Hepatocyte (in vitro differentiated cells): ENCODE data around the gene SLC8A1. TPM values are rescaled to one million over a fixed set of nuclear protein-coding genes. Genes with fewer than 3 reads are reported as not detected.

ENCODE experiments used
- DNase-seq: peaks from one replicate; pipeline ENCODE4 v3.0.0-alpha.2; 2016; ENCODE audit warnings: low spot score
- H2AFZ ChIP-seq: fragments of 200-600 bp; sonication (generic); 2 replicates; pipeline ENCODE4 v1.6.0; 2016; ENCODE audit warnings: antibody characterized with exemption, mild to moderate bottlenecking
- H3K27ac ChIP-seq: fragments of 200-600 bp; sonication (generic); 2 replicates; pipeline ENCODE4 v1.5.1; 2016; ENCODE audit warnings: mild to moderate bottlenecking
- H3K27me3 ChIP-seq: fragments of 200-600 bp; sonication (generic); 2 replicates; pipeline ENCODE4 v1.6.1; 2016
- H3K36me3 ChIP-seq: fragments of 200-600 bp; sonication (generic); replicated peaks from 2 replicates; pipeline ENCODE4 v1.5.1; 2016; ENCODE audit warnings: low read depth; ENCODE audit not compliant: insufficient read depth
- H3K4me1 ChIP-seq: fragments of 200-600 bp; sonication (generic); 2 replicates; pipeline ENCODE4 v1.5.1; 2016; ENCODE audit warnings: mild to moderate bottlenecking, moderate library complexity; ENCODE audit not compliant: insufficient read depth
- H3K4me2 ChIP-seq: fragments of 200-600 bp; sonication (generic); 2 replicates; pipeline ENCODE4 v1.6.0; 2016
- H3K4me3 ChIP-seq: fragments of 200-600 bp; sonication (generic); 2 replicates; pipeline ENCODE4 v1.5.1; 2016; ENCODE audit warnings: mild to moderate bottlenecking
- H3K79me2 ChIP-seq: fragments of 200-600 bp; sonication (generic); 2 replicates; pipeline ENCODE4 v1.6.0; 2017; ENCODE audit warnings: mild to moderate bottlenecking
- H3K9me2 ChIP-seq: fragments of 200-600 bp; sonication (generic); replicated peaks from 2 replicates; pipeline ENCODE4 v1.6.0; 2017; ENCODE audit warnings: mild to moderate bottlenecking; ENCODE audit not compliant: insufficient read depth
- H3K9me3 ChIP-seq: fragments of 200-600 bp; sonication (generic); 2 replicates; pipeline ENCODE4 v1.5.1; 2016; ENCODE audit warnings: low read depth, mild to moderate bottlenecking
- H4K20me1 ChIP-seq: fragments of 200-600 bp; sonication (generic); 2 replicates; pipeline ENCODE4 v1.6.0; 2016; ENCODE audit warnings: mild to moderate bottlenecking; ENCODE audit not compliant: insufficient read depth, poor library complexity, severe bottlenecking
- EZH2 ChIP-seq: fragments of 200-600 bp; sonication (generic); IDR thresholded peaks from 2 replicates; pipeline ENCODE4 v1.6.1; 2016; ENCODE audit warnings: antibody characterized with exemption, mild to moderate bottlenecking, borderline replicate concordance
- EZH2phosphoT487 ChIP-seq: fragments of 200-600 bp; sonication (generic); IDR thresholded peaks from one replicate; pipeline ENCODE4 v1.6.1; 2018; ENCODE audit warnings: antibody characterized with exemption, mild to moderate bottlenecking, low read depth, moderate library complexity; ENCODE audit not compliant: unreplicated experiment, severe bottlenecking
- WGBS: methylation state at CpG from one replicate; pipeline ENCODE4 v1.1.6; 2016; ENCODE audit warnings: low lambda C conversion rate; ENCODE audit errors: missing lambda C conversion rate; 5-methylcytosine and 5-hydroxymethylcytosine counted together
- polyA plus RNA-seq: library from polyadenylated mRNA; unstranded; fragments of >200 nt; fragmentation: Nextera tagmentation; extraction: Ambion mirVana; gene quantifications from 2 replicates; pipeline ENCODE4 v1.2.1, GENCODE V29; 2016
- total RNA-seq: library from RNA; depleted of rRNA; stranded (reverse); fragments of >200 nt; gene quantifications from 2 replicates; pipeline ENCODE4 v1.2.3, GENCODE V29; 2014
- TF ChIP-seq, protein P1 (sequence below): fragments of 200-600 bp; sonication (generic); IDR thresholded peaks from 2 replicates; pipeline ENCODE4 v1.5.1; 2016; ENCODE audit warnings: antibody characterized with exemption, mild to moderate bottlenecking; ENCODE audit not compliant: poor library complexity

Gene SLC8A1
- total and polyA plus RNA-seq, 2 experiments from 2014 or later = 2.2 to 8.9 TPM

DNA sequence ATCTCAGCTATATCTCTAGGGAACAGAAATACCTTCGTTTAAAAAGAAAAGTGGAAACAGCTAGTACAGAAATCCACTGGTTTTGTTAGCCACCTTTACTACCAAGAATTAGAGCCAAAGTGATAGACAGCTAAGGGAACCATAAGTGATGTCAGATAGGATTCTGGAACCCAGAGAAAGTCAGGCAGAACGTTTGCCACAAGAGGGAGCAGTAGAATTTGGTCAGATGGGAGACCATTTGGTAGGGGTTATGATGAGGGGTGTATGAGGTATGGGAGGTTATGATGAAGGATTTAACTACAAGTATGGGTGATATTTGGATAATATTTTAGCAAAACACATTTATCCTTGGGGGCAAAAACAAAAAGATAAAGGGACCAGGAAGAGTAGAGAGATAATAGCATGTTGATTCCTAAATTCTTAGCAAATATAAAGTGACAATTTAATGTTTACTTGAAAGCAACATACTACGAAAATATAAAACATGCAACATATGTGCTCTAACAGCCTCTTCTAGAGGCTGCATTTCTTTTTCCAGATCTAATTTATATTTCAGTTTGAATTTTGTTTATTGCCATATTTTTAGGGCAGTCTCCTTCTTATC is 3.3 kb downstream of the SLC8A1 start:
- no peak overlapping the region for H2AFZ ChIP-seq
- H3K36me3 ChIP-seq = no peaks in the 10 kb centered on the region
- WGBS = 35% methylated on average over 3 of the region's 3 CpGs

DNA sequence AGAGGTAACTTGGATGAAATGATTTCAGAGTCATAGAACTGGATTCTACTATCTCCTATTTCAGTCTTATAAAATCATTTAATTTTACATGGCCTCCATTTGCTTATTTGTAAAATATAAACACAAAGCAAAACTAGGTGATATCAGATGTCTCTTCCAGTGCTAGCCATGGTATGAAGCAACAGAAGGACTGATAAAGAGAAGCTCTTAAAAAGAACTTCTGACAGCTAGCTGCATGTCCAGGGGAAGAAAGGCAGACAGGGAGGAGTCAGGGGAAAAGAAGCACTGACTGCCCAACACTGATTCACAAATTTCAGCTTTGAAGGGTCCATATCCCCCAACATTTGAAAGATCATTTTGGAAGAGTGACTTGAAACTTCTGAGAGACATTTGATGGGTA is 6.4 kb downstream of the SLC8A1 start:
- TF ChIP-seq EZH2 (no peak), EZH2phosphoT487 (no peak)
- TF ChIP-seq, protein P1, sequence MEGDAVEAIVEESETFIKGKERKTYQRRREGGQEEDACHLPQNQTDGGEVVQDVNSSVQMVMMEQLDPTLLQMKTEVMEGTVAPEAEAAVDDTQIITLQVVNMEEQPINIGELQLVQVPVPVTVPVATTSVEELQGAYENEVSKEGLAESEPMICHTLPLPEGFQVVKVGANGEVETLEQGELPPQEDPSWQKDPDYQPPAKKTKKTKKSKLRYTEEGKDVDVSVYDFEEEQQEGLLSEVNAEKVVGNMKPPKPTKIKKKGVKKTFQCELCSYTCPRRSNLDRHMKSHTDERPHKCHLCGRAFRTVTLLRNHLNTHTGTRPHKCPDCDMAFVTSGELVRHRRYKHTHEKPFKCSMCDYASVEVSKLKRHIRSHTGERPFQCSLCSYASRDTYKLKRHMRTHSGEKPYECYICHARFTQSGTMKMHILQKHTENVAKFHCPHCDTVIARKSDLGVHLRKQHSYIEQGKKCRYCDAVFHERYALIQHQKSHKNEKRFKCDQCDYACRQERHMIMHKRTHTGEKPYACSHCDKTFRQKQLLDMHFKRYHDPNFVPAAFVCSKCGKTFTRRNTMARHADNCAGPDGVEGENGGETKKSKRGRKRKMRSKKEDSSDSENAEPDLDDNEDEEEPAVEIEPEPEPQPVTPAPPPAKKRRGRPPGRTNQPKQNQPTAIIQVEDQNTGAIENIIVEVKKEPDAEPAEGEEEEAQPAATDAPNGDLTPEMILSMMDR = no peak
- H3K9me3 ChIP-seq = no peaks in the 10 kb centered on the region
- H3K4me2 ChIP-seq = no peak overlapping the region
- H2AFZ ChIP-seq = no peak overlapping the region
- no peaks in the 10 kb centered on the region for H3K79me2 ChIP-seq
- no peak overlapping the region for H3K27ac ChIP-seq
- DNase-seq = no peak
- H3K4me1 ChIP-seq = no peaks in the 10 kb centered on the region
- no peaks in the 10 kb centered on the region for H3K9me2 ChIP-seq
- no peaks in the 10 kb centered on the region for H4K20me1 ChIP-seq
- no peaks in the 10 kb centered on the region for H3K36me3 ChIP-seq
- H3K4me3 ChIP-seq = no peak overlapping the region
- peaks cover 10% of the 10 kb centered on the region for H3K27me3 ChIP-seq

More for the DNA sequence above, 3.3 kb downstream of the SLC8A1 start:
- peaks cover 30% of the 10 kb centered on the region for H3K27me3 ChIP-seq
- no peak overlapping the region for H3K4me2 ChIP-seq
- DNase-seq = no peak
- TF ChIP-seq EZH2phosphoT487 = no peak
- TF ChIP-seq, protein P1 = peak; percentile 49
- no peak overlapping the region for H3K27ac ChIP-seq
- no peaks in the 10 kb centered on the region for H3K4me1 ChIP-seq
- H3K9me2 ChIP-seq = no peaks in the 10 kb centered on the region
- H4K20me1 ChIP-seq = no peaks in the 10 kb centered on the region
- no peaks in the 10 kb centered on the region for H3K9me3 ChIP-seq
- H3K79me2 ChIP-seq = no peaks in the 10 kb centered on the region
- no peak overlapping the region for H3K4me3 ChIP-seq

DNA sequence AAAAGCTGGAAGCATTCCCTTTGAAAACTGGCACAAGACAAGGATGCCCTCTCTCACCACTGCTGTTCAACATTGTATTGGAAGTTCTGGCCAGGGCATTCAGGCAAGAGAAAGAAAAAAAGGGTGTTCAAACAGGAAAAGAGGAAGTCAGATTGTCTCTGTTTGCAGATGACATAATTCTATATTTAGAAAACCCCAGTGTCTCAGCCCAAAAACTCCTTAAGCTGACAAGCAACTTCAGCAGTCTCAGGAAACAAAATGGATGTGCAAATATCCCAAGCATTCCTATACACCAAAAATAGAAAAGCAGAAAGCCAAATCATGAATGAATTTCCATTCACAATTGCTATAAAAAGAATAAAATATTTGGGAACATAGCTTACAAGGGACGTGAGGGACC is 11.1 kb downstream of the SLC8A1 start:
- 83% methylated on average over 1 of the region's 1 CpG for whole genome bisulfite sequencing
- H3K4me2 ChIP-seq = no peak overlapping the region
- H4K20me1 ChIP-seq = no peaks in the 10 kb centered on the region
- no peak overlapping the region for H2AFZ ChIP-seq
- no peak for DNase-seq
- no peaks in the 10 kb centered on the region for H3K79me2 ChIP-seq
- H3K36me3 ChIP-seq = no peaks in the 10 kb centered on the region
- TF ChIP-seq EZH2 (no peak), EZH2phosphoT487 (no peak)
- TF ChIP-seq, protein P1 = no peak
- no peaks in the 10 kb centered on the region for H3K9me3 ChIP-seq
- H3K27ac ChIP-seq = no peak overlapping the region
- H3K9me2 ChIP-seq = no peaks in the 10 kb centered on the region
- no peaks in the 10 kb centered on the region for H3K4me1 ChIP-seq
- H3K27me3 ChIP-seq = no peaks in the 10 kb centered on the region
- no peak overlapping the region for H3K4me3 ChIP-seq

DNA sequence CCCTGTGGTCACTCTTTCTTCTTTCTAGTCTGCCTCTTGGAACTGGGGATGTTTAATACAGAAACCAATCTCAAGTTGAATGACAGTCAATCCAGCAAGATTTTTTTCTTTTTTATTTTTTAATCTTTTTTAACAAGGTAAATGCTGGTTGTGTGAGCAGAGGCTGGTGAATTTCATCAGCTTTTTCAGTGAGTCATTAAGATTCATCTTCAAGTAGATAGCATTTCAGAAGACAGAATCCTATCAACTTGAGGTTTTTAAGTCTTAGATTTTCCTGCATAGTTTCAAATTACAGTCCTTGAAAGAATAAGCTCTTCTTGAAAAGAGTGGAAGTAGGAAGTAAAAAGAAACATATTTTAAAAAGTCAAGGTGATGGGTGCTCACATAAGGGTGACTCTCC is 12.4 kb downstream of the SLC8A1 start:
- H3K4me2 ChIP-seq = no peak overlapping the region

More for the DNA sequence above, 12.4 kb downstream of the SLC8A1 start:
- Histone ChIP-seq H4K20me1 (no peaks in the 10 kb centered on the region), H3K27me3 (no peaks in the 10 kb centered on the region), H3K9me2 (no peaks in the 10 kb centered on the region), H3K9me3 (no peaks in the 10 kb centered on the region), H2AFZ (no peak overlapping the region), H3K27ac (no peak overlapping the region), H3K4me1 (no peaks in the 10 kb centered on the region), H3K36me3 (no peaks in the 10 kb centered on the region), H3K79me2 (no peaks in the 10 kb centered on the region), H3K4me3 (no peak overlapping the region)
- TF ChIP-seq EZH2phosphoT487 (no peak), EZH2 (no peak)
- TF ChIP-seq, protein P1 = no peak
- no peak for DNase-seq
